ENCODE results near the gene EPS15.
"Not testable (repeated sequence)": the region's sequence is repeated elsewhere in the genome, so short reads cannot be mapped to it uniquely, and the experiment has no call there.

Gene EPS15

GRCh38 chr1:51504806-51505525 is 14.1 kb downstream of the EPS15 start:
- TF ChIP-seq, protein P1, sequence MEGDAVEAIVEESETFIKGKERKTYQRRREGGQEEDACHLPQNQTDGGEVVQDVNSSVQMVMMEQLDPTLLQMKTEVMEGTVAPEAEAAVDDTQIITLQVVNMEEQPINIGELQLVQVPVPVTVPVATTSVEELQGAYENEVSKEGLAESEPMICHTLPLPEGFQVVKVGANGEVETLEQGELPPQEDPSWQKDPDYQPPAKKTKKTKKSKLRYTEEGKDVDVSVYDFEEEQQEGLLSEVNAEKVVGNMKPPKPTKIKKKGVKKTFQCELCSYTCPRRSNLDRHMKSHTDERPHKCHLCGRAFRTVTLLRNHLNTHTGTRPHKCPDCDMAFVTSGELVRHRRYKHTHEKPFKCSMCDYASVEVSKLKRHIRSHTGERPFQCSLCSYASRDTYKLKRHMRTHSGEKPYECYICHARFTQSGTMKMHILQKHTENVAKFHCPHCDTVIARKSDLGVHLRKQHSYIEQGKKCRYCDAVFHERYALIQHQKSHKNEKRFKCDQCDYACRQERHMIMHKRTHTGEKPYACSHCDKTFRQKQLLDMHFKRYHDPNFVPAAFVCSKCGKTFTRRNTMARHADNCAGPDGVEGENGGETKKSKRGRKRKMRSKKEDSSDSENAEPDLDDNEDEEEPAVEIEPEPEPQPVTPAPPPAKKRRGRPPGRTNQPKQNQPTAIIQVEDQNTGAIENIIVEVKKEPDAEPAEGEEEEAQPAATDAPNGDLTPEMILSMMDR (IDR thresholded peaks at IDR 0.05; ENCODE audit: borderline replicate concordance, insufficient read depth, low read depth, low read length): no peak
- no peak overlapping the region for H3K4me3 ChIP-seq (ENCODE audit: low read depth, low read length)

DNA sequence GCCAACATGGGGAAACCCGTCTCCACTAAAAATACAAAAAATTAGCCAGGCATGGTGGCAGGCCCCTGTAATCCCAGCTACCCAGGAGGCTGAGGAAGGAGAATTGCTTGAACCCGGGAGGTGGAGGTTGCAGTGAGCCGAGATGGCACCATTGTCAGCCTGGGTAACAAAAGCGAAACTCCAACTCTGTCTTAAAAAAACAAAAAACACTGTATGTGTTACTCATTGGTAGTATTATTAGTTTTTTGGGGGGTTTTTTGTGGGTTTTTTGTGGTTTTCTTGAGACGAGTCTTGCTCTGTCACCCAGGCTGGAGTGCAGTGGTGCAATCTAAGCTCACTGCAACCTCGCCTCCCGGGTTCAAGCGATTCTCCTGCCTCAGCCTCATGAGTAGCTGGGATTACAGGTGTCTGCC is 17.8 kb downstream of the EPS15 start:
- H3K4me3 ChIP-seq (ENCODE audit: low read depth, low read length): not testable (repeated sequence)

GRCh38 chr1:51499694-51500093 is 19.4 kb downstream of the EPS15 start:
- TF ChIP-seq, protein P1 (IDR thresholded peaks at IDR 0.05; ENCODE audit: borderline replicate concordance, insufficient read depth, low read depth, low read length): no peak
- H3K4me3 ChIP-seq (ENCODE audit: low read depth, low read length): no peak overlapping the region

GRCh38 chr1:51498924-51499323 is 20.1 kb downstream of the EPS15 start:
- no peak overlapping the region for H3K4me3 ChIP-seq (ENCODE audit: low read depth, low read length)
- TF ChIP-seq, protein P1 (IDR thresholded peaks at IDR 0.05; ENCODE audit: borderline replicate concordance, insufficient read depth, low read depth, low read length): no peak

DNA sequence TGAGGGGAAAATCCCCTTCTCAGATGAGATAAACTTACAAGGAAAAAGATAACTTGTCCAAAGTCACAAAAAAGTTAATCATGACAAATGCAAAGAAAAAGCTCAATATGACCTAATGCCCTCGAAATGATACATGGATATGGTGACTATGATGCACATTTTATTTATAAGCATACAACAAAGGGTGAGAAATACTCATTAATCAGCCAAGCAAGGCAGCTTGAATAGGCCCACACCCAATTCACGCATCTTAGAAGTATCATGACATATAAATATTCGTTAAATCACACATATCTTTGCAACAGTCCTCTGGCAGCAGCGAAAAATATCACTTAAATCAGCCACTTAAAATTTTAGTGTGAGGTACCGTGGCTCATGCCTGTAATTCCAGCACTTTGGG is 21.7 kb downstream of the EPS15 start:
- H3K4me3 ChIP-seq (ENCODE audit: low read depth, low read length): no peak overlapping the region

DNA sequence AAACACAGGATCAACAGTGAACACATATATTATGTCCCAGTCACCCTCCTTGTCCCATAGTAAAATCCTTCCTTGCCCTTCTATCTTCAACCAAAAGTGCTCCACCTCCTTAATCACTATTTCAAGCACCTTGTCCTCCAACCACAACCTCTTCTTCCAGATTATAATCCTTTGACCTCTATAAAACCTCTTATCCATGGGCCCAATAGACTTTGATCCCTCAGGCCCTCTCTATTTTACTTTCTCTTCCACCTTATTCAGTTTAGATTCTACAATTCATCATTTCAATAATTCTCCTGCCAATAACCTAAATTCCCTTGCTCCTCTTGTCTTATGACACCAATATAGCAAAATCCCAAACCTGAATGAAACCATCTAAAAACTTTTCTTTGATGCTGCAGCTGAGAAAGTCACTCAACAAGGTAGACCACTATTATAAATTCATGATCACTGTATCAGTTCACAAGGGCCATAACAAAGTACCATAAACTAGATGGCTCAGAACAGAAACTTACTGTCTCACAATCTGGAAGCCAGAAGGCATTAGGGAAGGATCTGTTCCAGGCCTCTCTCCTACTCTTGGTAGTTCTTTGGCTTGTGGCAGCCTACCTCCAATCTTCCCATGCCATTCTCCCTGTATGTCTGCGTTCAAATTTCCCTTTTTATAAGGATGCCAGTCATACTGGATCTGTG is 24.8 kb downstream of the EPS15 start:
- no peak overlapping the region for H3K4me3 ChIP-seq (ENCODE audit: low read depth, low read length)
- TF ChIP-seq, protein P1 (IDR thresholded peaks at IDR 0.05; ENCODE audit: borderline replicate concordance, insufficient read depth, low read depth, low read length): no peak

More for the DNA sequence above, 21.7 kb downstream of the EPS15 start:
- TF ChIP-seq, protein P1 (IDR thresholded peaks at IDR 0.05; ENCODE audit: borderline replicate concordance, insufficient read depth, low read depth, low read length): no peak

DNA sequence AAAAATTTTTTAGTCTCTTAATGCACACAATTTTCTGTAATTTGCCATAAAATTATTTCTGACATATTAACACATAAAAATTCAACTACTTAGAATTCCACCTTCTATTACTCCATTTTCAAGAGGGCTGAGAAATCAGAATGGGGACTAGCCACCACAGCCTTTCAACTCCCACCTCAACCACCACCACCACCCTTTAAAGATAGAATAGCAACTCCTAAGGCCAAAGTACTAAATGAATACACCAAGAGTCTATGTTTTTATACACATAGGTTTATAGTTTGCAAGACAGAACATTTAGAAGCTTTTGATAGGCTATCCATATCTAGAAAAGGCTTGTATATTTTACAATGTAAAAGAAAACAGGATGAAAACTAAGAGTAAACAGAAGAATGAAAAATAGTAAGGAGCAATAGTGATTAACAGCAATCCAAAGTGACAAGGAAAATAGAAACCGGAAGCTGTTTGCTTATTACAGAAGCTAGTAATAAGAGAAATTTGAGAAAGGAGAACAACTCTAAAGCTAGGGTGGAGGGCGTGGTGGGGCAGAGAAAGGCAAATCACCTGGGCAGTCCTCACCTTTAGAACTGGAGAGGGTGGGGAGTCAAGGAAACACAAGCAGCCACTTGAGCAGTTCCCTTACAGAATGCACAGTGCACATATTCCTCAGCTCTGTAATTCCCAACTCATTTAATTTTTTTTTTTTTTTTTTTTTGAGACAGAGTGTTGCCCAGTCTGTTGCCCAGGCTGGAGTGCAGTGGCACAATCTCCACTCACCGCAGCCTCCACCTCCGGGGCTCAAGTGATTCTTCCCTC is 27.7 kb downstream of the EPS15 start:
- H3K4me3 ChIP-seq (ENCODE audit: low read depth, low read length): no peak overlapping the region
- TF ChIP-seq, protein P1 (IDR thresholded peaks at IDR 0.05; ENCODE audit: borderline replicate concordance, insufficient read depth, low read depth, low read length): no peak

All from GM12875 (cell line).